GM13976 (cell line): ENCODE data around the gene CSNK1G2.

Experiments
- DNase-seq: peaks from one replicate; pipeline ENCODE4 v3.0.0; 2012; ENCODE audit warnings: low spot score
- in situ Hi-C: fragments of 300-500 bp; cut with MboI; formaldehyde crosslinking; loops from one replicate; pipeline ENCODE4 v1.12.0; 2022; ENCODE audit warnings: low sequenced_read_pairs, mixed read lengths, inconsistent platforms; ENCODE audit not compliant: unreplicated experiment
- TF ChIP-seq, protein P1 (sequence below): IDR thresholded peaks from 2 replicates; pipeline ENCODE4 v1.5.1; 2012; ENCODE audit warnings: borderline replicate concordance, mild to moderate bottlenecking; ENCODE audit not compliant: insufficient read depth; ENCODE audit errors: extremely low read depth, missing control alignments, control extremely low read depth

Gene CSNK1G2

DNA sequence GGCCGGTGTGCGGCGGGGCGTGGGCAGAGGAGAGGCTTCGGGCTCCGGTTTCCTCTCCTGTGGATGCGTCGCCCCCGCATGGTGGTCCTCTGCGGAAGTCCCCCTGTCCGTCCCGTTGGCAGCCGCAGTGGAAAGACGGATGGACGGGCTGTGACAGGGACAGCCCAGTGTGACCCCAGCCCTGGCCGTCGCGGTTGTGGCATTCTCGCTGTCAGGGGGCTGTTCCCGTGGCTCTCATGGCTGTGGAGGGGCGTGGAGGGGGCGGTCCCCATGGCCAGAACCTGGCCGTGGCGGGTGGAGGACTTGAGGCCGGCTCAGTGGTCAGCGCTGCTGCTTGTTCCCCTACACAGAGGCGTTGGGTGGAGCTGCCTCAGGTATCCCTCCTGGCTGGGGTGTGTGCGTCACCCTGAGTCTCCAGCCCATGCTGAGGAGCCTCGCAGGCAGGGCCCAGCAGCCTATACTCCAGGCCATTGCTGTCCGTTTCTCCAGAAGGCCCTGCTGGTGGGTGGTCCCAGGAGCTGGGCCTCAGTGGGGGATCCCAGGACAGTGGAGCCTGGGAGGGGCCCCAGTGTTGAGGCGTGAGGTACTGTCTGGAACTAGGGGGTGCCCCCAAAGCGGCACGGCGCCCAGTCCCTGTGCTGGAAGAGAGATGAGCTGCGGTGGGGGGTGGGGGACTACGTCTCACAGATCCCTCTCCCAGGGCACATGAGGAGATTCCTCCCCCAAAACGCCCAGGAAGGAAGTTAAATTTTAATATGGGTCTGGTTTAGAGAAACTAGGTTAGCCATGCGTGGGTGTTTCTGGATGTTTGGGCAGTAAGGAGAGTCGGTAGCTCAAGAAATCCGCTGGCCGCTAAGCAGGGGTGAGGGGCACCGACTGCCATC is 20.3 kb downstream of the CSNK1G2 start:
- in situ Hi-C loops: no loop called here
- no peak for DNase-seq

DNA sequence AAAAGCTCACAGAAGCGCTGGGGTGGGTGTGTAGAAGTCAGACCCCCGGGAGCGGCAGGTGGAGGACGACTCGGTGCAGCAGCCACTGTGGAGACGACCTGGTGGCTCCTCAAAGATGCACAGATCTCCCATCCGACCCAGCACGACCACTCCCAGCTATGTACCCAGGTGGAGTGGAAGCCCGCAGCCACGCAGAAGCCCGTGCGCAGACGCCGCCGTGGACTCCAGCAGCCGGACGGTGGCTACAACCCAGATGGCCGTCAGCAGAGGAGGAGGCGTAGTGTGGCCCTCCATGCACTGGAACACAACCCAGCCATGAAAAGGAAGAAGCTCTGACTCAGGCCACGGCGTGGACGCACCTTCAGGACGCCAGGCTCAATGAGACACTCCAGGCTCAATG is 21.7 kb downstream of the CSNK1G2 start:
- in situ Hi-C loops: no loop called here

More for the DNA sequence above, 20.3 kb downstream of the CSNK1G2 start:
- TF ChIP-seq, protein P1, sequence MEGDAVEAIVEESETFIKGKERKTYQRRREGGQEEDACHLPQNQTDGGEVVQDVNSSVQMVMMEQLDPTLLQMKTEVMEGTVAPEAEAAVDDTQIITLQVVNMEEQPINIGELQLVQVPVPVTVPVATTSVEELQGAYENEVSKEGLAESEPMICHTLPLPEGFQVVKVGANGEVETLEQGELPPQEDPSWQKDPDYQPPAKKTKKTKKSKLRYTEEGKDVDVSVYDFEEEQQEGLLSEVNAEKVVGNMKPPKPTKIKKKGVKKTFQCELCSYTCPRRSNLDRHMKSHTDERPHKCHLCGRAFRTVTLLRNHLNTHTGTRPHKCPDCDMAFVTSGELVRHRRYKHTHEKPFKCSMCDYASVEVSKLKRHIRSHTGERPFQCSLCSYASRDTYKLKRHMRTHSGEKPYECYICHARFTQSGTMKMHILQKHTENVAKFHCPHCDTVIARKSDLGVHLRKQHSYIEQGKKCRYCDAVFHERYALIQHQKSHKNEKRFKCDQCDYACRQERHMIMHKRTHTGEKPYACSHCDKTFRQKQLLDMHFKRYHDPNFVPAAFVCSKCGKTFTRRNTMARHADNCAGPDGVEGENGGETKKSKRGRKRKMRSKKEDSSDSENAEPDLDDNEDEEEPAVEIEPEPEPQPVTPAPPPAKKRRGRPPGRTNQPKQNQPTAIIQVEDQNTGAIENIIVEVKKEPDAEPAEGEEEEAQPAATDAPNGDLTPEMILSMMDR: no peak

DNA sequence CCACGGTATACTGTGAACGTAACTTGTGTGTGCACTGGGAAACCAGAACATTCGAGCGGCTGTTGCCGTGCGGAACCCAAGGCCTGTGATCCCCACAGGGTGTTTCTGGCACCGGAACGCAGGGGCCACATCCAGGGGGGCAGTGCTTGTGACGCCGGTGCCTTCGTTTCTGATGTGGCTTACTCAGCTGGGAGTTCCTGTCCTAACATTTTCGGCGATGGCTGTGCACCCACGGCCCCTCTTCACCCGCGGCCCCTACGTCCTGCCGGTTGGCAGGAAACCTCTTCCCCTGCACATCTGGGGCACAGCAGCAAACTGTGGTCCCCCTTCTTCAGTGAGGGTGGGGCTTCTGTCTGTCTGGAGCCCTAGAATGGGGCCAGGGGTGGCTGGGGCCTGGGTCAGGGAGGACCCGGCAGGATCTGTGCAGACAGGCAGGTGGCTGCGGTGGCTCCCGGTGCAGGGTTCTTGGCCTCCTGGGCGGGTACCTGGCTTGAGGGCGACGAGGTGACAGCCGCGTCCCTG is 26.2 kb downstream of the CSNK1G2 start:
- TF ChIP-seq, protein P1: no peak
- DNase-seq: no peak
- in situ Hi-C loops: no loop called here

More for the DNA sequence above, 21.7 kb downstream of the CSNK1G2 start:
- DNase-seq: no peak
- TF ChIP-seq, protein P1: no peak

DNA sequence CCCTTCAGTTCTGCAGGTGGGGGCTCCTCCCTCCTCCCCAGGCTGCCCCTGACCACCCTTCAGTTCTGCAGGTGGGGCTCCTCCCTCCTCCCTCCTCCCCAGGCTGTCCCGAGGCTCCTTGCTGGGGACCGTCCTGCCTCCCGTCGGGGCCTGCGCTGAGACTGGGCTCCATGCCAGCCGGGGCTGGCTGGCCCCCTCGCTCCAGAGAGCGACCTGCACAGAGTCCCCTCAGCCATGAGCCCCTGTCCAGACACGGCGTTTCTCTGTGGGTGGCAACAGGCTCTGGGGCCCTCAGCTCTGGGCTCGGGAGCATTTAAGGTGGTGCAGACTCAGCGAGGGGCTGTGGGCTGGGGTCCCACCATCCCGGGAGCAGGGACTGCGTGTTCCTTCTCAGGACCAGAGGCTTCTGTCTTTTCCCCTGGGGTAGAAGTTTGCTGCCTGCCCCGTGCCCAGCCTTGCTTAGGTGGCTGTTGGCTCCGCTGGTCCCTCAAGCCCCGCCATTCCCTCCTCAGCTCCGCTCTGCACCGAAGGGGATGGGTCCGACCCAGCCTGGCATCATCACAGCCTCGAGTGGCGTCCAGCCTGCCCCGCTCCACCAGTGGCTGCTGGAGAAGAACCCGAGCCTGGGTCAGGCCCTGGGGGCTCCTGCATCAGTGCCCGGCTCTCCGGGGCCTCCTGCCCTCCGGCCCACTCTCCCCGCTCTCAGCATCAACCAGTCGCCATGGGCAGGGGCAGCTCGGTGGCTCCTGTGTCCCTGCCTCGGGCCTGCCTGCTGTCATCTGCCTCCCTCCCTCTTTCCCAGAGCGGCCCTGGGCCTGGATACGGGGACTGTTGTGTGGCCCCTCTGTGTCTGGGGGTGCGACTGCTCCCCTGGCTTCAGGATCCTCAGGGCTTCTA is 27.6 kb downstream of the CSNK1G2 start:
- no peak for DNase-seq
- in situ Hi-C loops: no loop called here
- TF ChIP-seq, protein P1: no peak

DNA sequence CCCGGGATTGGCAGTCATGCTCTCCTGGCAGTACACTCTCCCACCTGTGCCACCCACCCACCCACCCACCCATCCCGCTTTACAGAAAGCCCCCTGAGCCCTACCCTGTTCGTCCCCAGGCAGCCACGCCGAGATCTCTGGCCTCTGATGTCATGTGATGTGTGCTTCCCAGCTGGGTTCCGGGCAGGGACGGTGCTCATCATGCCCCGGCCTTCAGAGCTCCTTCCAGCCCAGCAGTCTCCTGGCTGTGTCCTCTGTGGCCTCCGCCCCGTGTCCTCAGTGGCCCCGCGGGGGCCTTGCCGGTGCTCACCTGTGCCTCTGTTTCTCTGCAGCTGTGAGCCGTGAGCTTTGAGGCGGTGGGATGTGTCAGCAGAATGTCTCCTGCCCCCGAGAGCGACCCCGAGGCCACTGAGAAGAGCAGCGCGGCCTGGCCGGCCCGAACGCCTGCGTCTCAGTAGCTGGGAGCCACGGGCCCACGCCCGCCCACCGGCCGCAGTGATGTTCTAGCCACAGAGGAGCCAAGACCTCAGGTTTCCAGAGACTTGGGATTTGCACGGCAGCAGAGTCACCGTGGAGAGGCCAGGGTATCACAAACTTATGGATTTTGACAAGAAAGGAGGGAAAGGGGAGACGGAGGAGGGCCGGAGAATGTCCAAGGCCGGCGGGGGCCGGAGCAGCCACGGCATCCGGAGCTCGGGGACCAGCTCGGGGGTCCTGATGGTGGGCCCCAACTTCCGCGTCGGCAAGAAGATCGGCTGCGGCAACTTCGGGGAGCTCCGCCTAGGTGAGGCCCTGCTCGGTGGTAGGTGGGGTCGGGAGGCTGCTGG is 28.4 kb downstream of the CSNK1G2 start:
- TF ChIP-seq, protein P1: no peak
- in situ Hi-C loops: no loop called here
- DNase-seq: no peak
